ENCODE measurements around the gene POLG2.

POLG2 gene

DNA sequence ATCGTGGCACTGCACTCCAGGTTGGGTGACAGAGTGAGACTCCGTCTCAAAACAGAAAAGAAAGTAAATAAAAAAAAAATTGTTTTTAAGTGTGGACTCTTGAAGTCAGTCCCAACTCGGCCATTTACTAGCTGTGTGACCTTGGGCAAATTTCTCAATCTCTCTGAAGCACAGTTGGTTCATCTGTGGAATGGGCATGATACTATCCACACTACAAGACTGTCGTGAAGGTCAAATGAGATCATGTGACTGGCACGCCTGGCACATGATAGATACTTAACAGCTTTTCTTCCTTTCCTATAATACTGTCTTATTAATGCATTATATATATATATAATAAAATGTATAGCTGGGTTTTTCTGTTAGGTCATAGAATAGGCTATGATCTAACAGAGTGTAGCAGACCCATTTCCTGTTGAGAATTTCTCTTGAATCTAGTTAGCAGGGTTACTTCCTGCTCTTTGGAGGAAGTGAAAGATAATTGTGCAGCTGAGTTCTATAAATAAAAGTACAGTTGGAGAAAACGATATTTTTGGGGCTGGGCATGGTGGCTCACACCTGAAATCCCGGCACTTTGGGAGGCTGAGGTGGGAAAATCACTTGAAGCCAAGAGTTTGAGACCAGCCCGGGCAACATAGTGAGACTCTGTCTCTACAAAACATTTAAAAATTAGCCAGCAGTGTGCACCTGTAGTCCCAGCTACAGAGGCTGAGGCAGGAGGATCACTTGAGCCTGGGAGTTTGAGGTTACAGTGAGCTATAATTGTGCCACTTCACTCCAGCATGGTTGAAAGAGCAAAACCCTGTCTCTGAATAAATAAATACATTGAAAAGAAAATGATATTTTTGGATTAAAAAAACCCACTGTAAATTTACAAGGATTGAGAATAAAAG is 40.6 kb downstream of the POLG2 start:
- no peak for DNase-seq (ENCODE audit: extremely low spot score)
- ChIA-PET POLR2A (interaction anchor here (0.8 kb wide), 1 partner anchor 50 kb away, joined by 3 read pairs; the partner anchor contains the start of gene DDX5), CTCF (no interaction called here)
- no peak for TF ChIP-seq FOXA1 (IDR thresholded peaks at IDR 0.05)
- TF ChIP-seq SUZ12 (IDR thresholded peaks at IDR 0.05), result no peak

DNA sequence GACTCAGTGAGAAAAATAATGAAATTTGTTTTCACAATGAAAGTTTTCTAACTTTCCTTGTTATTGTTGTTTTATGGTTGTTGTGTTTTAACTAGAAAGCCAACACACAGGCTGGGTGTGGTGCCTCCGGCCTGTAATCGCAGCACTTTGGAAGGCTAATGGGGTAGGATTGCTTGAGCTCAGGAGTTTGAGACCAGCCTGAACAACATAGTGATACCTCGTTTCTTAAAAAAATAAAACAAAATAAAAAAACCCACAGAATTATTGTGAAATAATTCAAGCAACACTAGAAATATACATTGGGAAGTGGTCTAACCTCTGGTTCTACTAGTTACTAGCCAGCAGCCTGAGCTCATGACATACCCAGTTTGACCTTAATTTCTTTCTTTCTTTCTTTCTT is 47.3 kb downstream of the POLG2 start:
- CTCF ChIA-PET, result interaction anchor here (1.4 kb wide), 1 partner anchor 43 kb away, joined by 4 read pairs; no protein-coding TSS in a partner anchor
- TF ChIP-seq LEF1 (IDR thresholded peaks at IDR 0.05; ENCODE audit: borderline replicate concordance) (no peak), FOXM1 (IDR thresholded peaks at IDR 0.05; ENCODE audit: borderline replicate concordance) (no peak), L3MBTL2 (conservative IDR thresholded peaks at IDR 0.05) (no peak), SP1 (IDR thresholded peaks at IDR 0.05) (no peak), ZNF384 (IDR thresholded peaks at IDR 0.05) (no peak), NFRKB (IDR thresholded peaks at IDR 0.05) (no peak), HDGF (IDR thresholded peaks at IDR 0.05; ENCODE audit: borderline replicate concordance) (no peak), ARNT (IDR thresholded peaks at IDR 0.05) (no peak), FOXA1 (IDR thresholded peaks at IDR 0.05) (no peak), TARDBP (IDR thresholded peaks at IDR 0.05) (no peak), ELF4 (IDR thresholded peaks at IDR 0.05) (no peak), SUZ12 (IDR thresholded peaks at IDR 0.05) (no peak), FOXK2 (IDR thresholded peaks at IDR 0.05) (no peak), CTBP1 (IDR thresholded peaks at IDR 0.05; ENCODE audit: borderline replicate concordance) (no peak), BHLHE40 (IDR thresholded peaks at IDR 0.05; ENCODE audit: borderline replicate concordance) (no peak)
- TF ChIP-seq, protein P1, sequence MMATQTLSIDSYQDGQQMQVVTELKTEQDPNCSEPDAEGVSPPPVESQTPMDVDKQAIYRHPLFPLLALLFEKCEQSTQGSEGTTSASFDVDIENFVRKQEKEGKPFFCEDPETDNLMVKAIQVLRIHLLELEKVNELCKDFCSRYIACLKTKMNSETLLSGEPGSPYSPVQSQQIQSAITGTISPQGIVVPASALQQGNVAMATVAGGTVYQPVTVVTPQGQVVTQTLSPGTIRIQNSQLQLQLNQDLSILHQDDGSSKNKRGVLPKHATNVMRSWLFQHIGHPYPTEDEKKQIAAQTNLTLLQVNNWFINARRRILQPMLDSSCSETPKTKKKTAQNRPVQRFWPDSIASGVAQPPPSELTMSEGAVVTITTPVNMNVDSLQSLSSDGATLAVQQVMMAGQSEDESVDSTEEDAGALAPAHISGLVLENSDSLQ (IDR thresholded peaks at IDR 0.05), result no peak
- DNase-seq (ENCODE audit: extremely low spot score), result no peak
- POLR2A ChIA-PET, result no interaction called here

DNA sequence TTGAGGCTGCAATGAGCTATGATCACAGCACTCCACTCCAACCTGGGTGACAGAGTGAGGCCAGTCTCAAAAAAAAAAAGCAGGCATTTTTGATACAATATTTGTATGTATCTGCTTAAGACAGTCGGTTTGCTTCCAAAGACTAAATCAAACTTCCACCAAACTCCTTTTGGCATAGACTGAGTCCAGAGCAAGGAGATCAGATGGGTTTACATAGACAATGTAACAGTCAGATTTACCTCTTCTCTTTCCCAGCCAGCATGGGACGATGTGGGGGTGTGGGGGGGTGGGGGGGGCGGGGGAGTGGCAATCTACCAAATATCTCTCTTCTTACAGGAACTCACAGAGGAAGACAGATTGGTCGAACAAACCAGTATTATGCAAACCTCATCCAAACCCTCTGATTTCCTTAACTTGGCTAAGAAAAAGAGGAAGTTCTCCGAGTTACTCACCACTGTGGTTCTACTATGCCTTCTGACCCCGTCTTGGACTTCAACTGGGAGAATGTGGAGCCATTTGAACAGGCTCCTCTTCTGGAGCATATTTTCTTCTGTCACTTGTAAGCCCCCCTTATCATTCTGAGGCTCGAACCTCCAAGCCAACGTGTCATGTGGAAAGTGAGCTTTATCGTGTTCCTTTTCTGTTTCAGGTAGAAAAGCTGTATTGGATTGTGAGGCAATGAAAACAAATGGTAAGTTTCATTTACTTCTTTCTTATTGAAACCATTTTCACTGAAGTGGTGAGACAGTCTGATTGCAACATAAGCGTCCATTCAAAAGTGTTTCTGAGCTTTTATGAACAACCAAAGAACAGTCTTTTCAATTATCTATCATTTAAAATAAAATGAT is 48.0 kb downstream of the POLG2 start, which contains the start of gene MILR1:
Gene MILR1, plus strand, starts transcription at position 451 of the 848 bp plus-strand sequence. Its CDS starts 54 bp downstream, at position 505.
- CTCF ChIA-PET, result interaction anchor here (1.4 kb wide), 1 partner anchor 44 kb away, joined by 4 read pairs; no protein-coding TSS in a partner anchor
- POLR2A ChIA-PET, result no interaction called here
- DNase-seq (ENCODE audit: extremely low spot score), result no peak
- TF ChIP-seq NFRKB (IDR thresholded peaks at IDR 0.05), result no peak
- no peak for TF ChIP-seq SP1 (IDR thresholded peaks at IDR 0.05)
- TF ChIP-seq FOXK2 (IDR thresholded peaks at IDR 0.05), result no peak
- TF ChIP-seq HDGF (IDR thresholded peaks at IDR 0.05; ENCODE audit: borderline replicate concordance), result no peak
- no peak for TF ChIP-seq FOXM1 (IDR thresholded peaks at IDR 0.05; ENCODE audit: borderline replicate concordance)
- no peak for TF ChIP-seq ARNT (IDR thresholded peaks at IDR 0.05)
- TF ChIP-seq CTBP1 (IDR thresholded peaks at IDR 0.05; ENCODE audit: borderline replicate concordance), result no peak
- no peak for TF ChIP-seq SUZ12 (IDR thresholded peaks at IDR 0.05)
- TF ChIP-seq ZNF384 (IDR thresholded peaks at IDR 0.05), result no peak
- no peak for TF ChIP-seq LEF1 (IDR thresholded peaks at IDR 0.05; ENCODE audit: borderline replicate concordance)
- no peak for TF ChIP-seq FOXA1 (IDR thresholded peaks at IDR 0.05)
- no peak for TF ChIP-seq BHLHE40 (IDR thresholded peaks at IDR 0.05; ENCODE audit: borderline replicate concordance)

DNA sequence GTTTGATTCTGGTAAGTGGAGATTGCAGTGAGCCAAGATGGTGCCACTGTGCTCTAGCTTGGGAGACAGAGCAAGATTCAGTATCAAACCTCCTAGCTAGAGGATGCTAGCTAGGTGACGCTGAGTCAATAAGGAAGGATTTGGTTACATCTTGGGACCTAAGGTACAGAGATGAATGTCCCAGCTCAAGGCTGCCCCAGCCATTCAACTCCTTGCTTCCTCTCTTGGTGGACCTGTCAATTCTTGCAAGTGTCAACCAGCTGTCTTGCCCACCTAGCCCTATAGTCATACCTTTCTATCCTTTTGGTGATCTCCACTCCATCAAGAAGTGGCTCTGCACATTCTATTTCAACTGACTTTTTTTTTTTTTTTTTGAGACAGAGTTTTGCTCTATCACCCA is 49.3 kb downstream of the POLG2 start:
- TF ChIP-seq CTBP1 (IDR thresholded peaks at IDR 0.05; ENCODE audit: borderline replicate concordance) (no peak), ELF4 (IDR thresholded peaks at IDR 0.05) (no peak), BHLHE40 (IDR thresholded peaks at IDR 0.05; ENCODE audit: borderline replicate concordance) (no peak), ZNF384 (IDR thresholded peaks at IDR 0.05) (no peak), TARDBP (IDR thresholded peaks at IDR 0.05) (no peak), L3MBTL2 (conservative IDR thresholded peaks at IDR 0.05) (no peak)
- ChIA-PET POLR2A (interaction anchor here (1.4 kb wide), 1 partner anchor 58 kb away, joined by 4 read pairs; no protein-coding TSS in a partner anchor), CTCF (interaction anchor here (0.6 kb wide), 1 partner anchor 46 kb away, joined by 3 read pairs; no protein-coding TSS in a partner anchor)
- DNase-seq (ENCODE audit: extremely low spot score), result no peak

DNA sequence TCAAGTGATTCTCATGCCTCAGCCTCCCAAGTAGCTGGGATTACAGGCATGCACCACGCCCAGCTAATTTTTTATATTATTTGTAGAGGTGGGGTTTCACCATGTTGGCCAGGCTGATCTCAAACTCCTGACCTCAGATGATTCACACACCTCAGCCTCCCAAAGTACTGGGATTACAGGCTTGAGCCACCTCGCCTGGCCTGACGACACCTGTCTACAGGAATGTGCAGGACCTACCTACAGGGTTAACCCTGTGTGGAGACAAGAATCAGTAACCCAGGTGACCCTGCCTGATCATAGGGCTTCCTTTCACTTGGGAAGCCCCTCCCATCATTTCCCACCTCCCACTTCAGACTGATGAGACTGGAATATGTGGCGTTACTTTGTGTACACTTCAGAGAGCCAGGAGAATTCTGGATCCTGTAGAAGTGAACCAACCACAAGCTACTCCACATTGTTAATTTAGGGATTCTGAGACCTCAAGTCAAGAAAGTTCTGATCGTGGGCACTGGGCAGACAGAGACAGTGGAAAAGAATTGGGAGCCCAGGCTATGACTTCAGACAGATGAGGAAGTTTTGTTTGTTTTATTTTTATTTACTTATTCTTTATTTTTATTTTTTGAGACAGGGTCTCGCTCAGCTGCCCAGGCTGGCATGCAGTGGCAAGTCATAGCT is 53.6 kb downstream of the POLG2 start:
- TF ChIP-seq SP1 (IDR thresholded peaks at IDR 0.05), result no peak
- no peak for TF ChIP-seq HDGF (IDR thresholded peaks at IDR 0.05; ENCODE audit: borderline replicate concordance)
- TF ChIP-seq LEF1 (IDR thresholded peaks at IDR 0.05; ENCODE audit: borderline replicate concordance), result no peak
- TF ChIP-seq FOXA1 (IDR thresholded peaks at IDR 0.05), result no peak
- TF ChIP-seq, protein P1 (IDR thresholded peaks at IDR 0.05), result no peak
- no peak for TF ChIP-seq ELF4 (IDR thresholded peaks at IDR 0.05)
- no peak for TF ChIP-seq NFRKB (IDR thresholded peaks at IDR 0.05)
- no peak for TF ChIP-seq CTBP1 (IDR thresholded peaks at IDR 0.05; ENCODE audit: borderline replicate concordance)
- TF ChIP-seq FOXK2 (IDR thresholded peaks at IDR 0.05), result no peak
- no peak for TF ChIP-seq ZNF384 (IDR thresholded peaks at IDR 0.05)
- no peak for TF ChIP-seq SUZ12 (IDR thresholded peaks at IDR 0.05)
- TF ChIP-seq TARDBP (IDR thresholded peaks at IDR 0.05), result no peak
- no peak for TF ChIP-seq FOXM1 (IDR thresholded peaks at IDR 0.05; ENCODE audit: borderline replicate concordance)
- TF ChIP-seq ARNT (IDR thresholded peaks at IDR 0.05), result no peak
- no peak for TF ChIP-seq L3MBTL2 (conservative IDR thresholded peaks at IDR 0.05)
- no peak for TF ChIP-seq BHLHE40 (IDR thresholded peaks at IDR 0.05; ENCODE audit: borderline replicate concordance)
- CTCF ChIA-PET, result no interaction called here
- no peak for DNase-seq (ENCODE audit: extremely low spot score)
- POLR2A ChIA-PET, result no interaction called here
